HG03280 (cell line): ENCODE results near the gene SPRED2.
A peak's percentile ranks its signal among the peaks of the same experiment; 100 is the strongest.
"Not testable (repeated sequence)": the region's sequence is repeated elsewhere in the genome, so short reads cannot be mapped to it uniquely, and the experiment has no call there.

Experiments
- ATAC-seq: cut with Tn5 transposase; IDR thresholded peaks from one replicate; pipeline ENCODE4 v1.9.1; 2021; ENCODE audit warnings: mild to moderate bottlenecking, moderate library complexity; ENCODE audit not compliant: unreplicated experiment

Gene SPRED2

GRCh38 chr2:65349863-65350262 is 82.5 kb downstream of the SPRED2 start:
- ATAC-seq = no peak

- no peak for ATAC-seq
Observed at GRCh38 chr2:65347913-65348312, 84.5 kb downstream of the SPRED2 start.

GRCh38 chr2:65345631-65346030 is 86.8 kb downstream of the SPRED2 start:
- no peak for ATAC-seq

GRCh38 chr2:65344689-65345088 is 87.7 kb downstream of the SPRED2 start:
- ATAC-seq = no peak

- no peak for ATAC-seq
Observed at GRCh38 chr2:65344182-65344581, 88.2 kb downstream of the SPRED2 start.

- ATAC-seq = no peak
Observed at GRCh38 chr2:65343386-65343785, 89.0 kb downstream of the SPRED2 start.

GRCh38 chr2:65340898-65341681 is 91.3 kb downstream of the SPRED2 start:
- ATAC-seq = no peak

GRCh38 chr2:65339648-65340047 is 92.8 kb downstream of the SPRED2 start:
- ATAC-seq = no peak

GRCh38 chr2:65338830-65339495 is 93.4 kb downstream of the SPRED2 start:
- ATAC-seq = not testable (repeated sequence)

- not testable (repeated sequence) for ATAC-seq
Observed at GRCh38 chr2:65337915-65338314, 94.5 kb downstream of the SPRED2 start.

GRCh38 chr2:65334714-65335113 is 97.7 kb downstream of the SPRED2 start:
- ATAC-seq = no peak

- ATAC-seq = no peak
Observed at GRCh38 chr2:65331336-65332025, 100.9 kb downstream of the SPRED2 start.

GRCh38 chr2:65329525-65329924 is 102.9 kb downstream of the SPRED2 start:
- no peak for ATAC-seq

- ATAC-seq = no peak
Observed at GRCh38 chr2:65326276-65326675, 106.1 kb downstream of the SPRED2 start.

GRCh38 chr2:65325066-65325465 is 107.3 kb downstream of the SPRED2 start:
- ATAC-seq = no peak

- ATAC-seq = no peak
Observed at GRCh38 chr2:65320946-65321345, 111.5 kb downstream of the SPRED2 start.

- peak; percentile 62 for ATAC-seq
Observed at GRCh38 chr2:65320042-65320725, 112.2 kb downstream of the SPRED2 start.

- no peak for ATAC-seq
Observed at GRCh38 chr2:65319674-65320041, 112.7 kb downstream of the SPRED2 start.

- ATAC-seq = no peak
Observed at GRCh38 chr2:65319072-65319673, 113.2 kb downstream of the SPRED2 start.

GRCh38 chr2:65317841-65318240 is 114.6 kb downstream of the SPRED2 start:
- ATAC-seq = no peak

- not testable (repeated sequence) for ATAC-seq
Observed at GRCh38 chr2:65317351-65317750, 115.0 kb downstream of the SPRED2 start.
